HL-60/S4 (cell line): ENCODE measurements around the gene SPC25.
"Not testable (repeated sequence)": the region's sequence is repeated elsewhere in the genome, so short reads cannot be mapped to it uniquely, and the experiment has no call there.

Source experiments
- in situ Hi-C: fragments of 300-500 bp; cut with MboI; formaldehyde crosslinking; loops from 2 replicates; pipeline ENCODE4 v1.14.3; 2022; ENCODE audit warnings: low sequenced_read_pairs

Gene SPC25

DNA sequence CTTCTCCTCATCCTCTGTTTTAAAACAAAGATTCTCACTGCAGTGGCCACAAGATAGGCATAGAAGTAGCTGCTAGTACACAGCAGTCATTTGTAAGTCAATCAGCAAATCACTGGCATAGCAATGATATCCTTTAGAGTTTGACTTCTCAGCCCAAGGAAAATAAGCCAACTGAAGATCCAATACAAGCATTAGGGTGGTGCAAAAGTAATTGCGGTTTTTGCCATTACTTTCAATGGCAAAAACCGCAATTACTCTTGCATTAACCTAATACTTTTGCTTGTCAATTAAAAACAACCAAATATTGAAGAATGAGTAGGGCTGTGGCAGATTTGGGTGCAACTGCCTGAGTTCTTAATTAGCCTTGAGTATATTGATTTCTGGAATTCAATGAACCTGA, 13.7 kb upstream of the SPC25 start:
- in situ Hi-C loops = no loop called here

DNA sequence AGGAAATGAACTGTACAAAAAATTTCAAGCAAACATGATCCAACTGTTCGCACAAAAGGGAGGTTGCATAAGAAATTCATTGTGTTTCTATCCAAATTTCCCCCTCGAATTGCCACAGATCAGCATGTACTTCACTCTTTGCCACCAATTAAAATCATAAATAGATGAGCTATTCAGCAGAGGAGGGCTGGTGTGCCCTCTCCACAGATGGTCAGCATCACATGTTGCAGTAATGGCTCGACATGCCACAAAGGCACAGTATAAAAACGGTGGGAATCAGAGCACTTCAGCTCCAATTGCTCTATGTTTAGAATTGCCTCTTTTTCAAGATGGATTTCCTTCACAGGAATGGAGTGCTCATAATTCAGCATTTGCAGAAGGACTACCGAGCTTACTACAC, 10.8 kb upstream of the SPC25 start, which contains the start of gene G6PC2:
Gene G6PC2 (plus strand): TSS at position 289 of the 400 bp plus-strand sequence. CDS start 41 bp downstream, at position 330.
- in situ Hi-C loops = no loop called here

DNA sequence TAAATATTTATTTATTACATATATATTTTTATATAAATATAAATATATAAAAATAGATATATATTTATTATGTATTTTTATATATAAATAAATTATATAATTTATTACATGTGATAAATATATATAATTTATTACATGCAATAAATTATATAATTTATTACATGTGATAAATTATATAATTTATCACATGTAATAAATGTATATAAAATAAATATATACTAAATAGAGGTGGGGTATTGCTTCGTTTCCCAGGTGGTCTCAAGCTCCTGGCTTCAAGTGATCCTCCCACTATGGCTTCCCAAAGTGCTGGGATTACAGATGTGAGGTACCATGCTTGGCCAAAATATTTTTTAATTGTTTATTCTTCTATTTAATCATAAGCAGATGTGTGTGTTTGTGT, 7.2 kb upstream of the SPC25 start:
- in situ Hi-C loops = no loop called here

DNA sequence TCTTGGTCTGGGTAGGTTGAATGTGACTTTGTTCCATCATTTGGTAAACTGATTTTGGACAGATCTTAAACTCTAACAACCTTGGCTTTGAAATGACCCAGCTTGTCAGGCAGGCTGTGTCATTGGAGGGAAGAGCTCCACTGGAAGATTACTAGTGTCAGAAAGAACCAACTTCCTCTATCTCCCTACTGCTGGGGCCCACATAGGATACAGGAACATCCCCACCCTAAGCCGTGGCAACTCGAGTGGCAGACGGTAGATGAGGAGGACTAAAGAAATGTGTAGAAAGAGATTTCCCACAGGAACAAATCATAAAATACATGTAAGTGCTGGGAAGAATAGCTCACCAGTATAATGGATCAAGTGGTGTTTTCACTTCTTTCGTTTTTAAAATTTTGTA, 6.6 kb upstream of the SPC25 start:
- in situ Hi-C loops = no loop called here

DNA sequence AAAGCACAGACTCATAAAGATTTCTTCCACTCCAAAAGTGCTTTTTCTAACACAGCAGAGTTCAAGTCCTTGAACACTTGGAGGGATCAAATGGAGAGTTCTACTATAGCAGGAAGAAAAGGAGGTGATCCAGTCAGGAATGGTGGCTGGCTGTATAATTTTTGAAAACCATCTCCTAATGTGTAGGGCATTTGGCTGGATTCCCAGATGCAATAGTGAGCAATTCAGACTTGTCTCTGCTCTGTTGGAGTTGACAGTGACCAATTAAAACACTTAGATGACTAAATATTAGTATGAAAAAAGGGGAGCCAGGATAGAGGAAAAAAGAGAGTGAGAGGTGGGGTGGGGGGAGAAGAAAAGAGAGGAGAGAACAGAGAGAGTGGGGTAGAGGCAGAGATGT, 5.5 kb upstream of the SPC25 start:
- in situ Hi-C loops = no loop called here

DNA sequence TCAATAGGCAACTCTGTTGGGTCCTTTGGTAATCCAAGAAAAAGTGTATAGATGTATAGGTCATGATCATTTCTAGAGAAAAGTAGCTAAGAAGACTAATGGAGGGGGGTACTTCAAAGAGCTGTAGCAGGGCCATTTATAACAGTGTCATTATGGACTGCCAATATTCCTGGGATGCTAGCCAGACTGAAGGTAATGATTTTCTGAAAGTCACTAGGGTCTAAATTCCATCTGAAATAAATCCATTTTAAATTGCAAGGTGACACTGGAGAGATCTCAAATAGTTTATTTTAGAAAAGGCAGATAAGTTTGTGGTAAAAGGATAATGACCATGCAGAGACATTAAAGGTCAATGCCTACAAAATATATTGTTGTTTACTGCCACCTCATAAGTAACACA, 4.5 kb upstream of the SPC25 start:
- in situ Hi-C loops = no loop called here

DNA sequence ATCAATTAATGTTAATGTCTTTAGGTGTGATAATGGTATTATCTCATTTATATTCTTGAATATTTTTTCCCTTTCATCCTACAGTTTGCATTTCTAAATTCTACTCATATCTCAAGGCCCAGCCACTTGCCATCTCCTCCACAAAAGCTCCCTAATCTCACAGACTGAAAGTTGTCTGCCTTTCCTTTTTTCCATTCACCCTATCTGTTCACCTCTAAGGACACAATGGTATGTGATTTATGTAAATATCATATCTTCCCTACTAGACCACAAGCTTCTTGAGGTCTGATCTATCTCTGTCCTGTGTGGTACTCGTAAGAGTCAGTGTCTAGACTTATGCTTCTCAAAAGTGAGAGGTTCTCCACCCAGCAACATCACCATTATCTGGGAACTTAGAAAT, 3.9 kb upstream of the SPC25 start:
- in situ Hi-C loops = no loop called here

DNA sequence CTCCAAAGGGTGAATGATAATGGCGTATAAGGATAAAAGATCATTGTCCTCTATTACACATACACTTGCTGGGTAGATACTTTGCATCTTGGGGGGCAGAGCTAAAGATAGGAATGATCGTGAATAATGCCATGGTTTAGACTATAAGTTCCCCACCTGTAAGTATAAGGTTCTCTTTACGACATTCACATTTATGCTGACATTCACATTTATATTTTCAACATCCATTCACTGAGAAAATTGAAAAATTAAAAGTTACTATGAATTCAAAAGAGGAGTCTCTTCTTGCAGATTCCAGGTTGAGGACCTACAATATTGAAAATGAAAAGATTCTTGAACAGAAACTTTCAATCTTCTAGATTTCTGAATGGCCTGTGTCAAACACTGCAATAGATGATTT, 2.1 kb upstream of the SPC25 start:
- in situ Hi-C loops = no loop called here

DNA sequence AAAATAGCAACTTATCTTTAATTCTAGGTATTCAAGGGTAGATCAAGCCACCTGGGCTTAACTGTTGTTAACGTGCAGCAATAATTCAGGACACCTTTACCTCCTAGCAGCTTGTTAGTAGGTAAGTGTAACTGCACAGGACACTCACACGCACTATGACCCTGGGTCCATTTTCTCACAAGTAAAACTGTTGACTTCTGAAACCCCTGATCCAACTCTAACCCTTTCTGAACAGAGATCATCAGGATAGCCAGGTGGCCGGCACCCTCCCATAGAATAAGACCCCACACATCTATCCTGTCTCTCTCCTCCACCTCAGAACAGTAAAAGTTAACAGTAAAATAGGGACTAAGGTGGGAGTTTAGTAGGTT, 610 bp downstream of the SPC25 start:
- in situ Hi-C loops = no loop called here

DNA sequence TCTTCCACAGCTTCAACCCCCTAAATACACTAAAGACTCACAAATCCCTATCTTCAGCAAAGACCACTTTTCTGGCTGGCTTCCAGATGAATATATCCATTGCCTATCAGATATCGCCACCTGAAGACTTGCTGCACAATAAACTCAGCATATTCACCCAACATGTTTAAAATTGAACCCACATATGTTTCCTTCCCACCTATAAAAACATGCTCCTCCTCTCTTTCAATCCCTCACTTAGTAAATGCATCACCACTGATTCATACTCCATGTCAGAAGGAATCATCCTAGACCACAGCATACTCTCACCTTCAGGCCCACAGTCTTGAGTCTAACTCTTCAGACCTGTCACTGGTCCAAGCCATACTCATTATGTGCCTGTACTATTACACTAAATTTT, 5.3 kb downstream of the SPC25 start:
- in situ Hi-C loops = no loop called here

DNA sequence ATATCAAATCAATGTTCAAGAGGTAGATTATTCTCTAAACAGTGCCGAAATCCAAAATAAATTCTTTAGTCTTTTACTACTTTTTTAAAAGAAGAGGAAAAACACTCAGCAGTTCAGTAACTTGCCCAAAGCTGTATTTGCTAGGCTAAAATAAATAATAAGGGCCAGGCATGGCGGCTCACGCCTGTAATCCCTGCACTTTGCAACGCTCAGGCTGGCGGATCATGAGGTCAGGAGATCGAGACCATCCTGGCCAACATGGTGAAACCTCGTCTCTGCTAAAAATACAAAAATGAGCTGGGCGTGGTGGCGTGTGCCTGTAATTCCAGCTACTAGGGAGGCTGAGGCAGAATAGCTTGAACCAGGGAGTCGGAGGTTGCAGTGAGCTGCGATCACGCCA, 8.1 kb downstream of the SPC25 start:
- in situ Hi-C loops = not testable (repeated sequence)

DNA sequence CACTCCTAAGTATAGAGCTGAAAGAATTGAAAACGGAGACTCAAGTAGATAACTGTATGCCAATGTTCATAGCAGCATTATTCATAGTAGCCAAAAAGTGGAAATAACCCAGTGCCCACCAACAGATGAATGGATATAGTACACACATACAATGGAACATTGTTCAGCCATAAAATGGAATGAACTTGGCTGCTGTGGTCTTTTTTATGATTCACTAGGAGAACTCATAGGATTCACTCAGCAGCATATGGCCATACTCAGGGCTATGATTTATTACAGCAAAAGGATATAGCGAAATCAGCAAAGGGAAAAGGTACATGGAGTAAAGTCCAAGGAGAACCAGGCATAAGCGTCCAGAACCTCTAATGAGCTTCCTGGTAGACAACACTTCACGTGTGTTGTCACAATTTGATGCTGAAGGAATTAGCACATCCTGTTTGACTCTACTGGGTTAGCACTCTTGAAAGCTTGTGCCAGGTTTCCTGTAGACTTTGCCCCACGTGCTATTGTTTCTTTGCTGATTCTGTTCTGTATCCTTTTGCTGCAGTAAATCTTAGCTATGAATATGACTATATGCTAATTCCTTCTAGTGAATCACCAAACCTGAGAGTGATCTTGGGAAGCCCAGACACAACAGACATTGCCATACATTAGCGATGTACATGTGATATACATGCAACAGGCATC, 15.7 kb downstream of the SPC25 start:
- in situ Hi-C loops = no loop called here

DNA sequence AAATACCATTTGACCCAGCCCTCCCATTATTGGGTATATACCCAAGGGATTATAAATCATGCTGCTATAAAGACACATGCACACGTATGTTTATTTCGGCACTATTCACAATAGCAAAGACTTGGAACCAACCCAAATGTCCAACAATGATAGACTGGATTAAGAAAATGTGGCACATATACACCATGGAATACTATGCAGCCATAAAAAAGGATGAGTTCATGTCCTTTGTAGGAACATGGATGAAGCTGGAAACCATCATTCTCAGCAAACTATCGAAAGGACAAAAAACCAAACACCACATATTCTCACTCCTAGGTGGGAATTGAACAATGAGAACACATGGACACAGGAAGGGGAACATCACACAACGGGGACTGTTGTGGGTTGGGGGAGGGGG, 19.4 kb downstream of the SPC25 start:
- in situ Hi-C loops = not testable (repeated sequence)

DNA sequence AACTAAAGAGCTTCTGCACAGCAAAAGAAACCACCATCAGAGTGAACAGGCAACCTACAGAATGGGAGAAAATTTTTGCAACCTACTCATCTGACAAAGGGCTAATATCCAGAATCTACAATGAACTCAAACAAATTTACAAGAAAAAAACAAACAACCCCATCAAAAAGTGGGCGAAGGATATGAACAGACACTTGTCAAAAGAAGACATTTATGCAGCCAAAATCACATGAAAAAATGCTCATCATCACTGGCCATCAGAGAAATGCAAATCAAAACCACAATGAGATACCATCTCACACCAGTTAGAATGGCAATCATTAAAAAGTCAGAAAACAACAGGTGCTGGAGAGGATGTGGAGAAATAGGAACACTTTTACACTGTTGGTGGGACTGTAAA, 19.9 kb downstream of the SPC25 start:
- in situ Hi-C loops = not testable (repeated sequence)

DNA sequence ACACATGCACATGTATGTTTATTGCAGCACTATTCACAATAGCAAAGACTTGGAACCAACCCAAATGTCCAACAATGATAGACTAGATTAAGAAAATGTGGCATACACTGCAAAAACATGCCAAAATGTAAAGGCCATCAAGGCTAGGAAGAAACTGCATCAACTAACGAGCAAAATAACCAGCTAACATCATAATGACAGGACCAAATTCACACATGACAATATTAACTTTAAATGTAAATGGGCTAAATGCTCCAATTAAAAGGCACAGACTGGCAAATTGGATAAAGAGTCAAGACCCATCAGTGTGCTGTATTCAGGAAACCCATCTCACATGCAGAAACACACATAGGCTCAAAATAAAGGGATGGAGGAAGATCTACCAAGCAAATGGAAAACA, 23.1 kb downstream of the SPC25 start:
- in situ Hi-C loops = not testable (repeated sequence)

DNA sequence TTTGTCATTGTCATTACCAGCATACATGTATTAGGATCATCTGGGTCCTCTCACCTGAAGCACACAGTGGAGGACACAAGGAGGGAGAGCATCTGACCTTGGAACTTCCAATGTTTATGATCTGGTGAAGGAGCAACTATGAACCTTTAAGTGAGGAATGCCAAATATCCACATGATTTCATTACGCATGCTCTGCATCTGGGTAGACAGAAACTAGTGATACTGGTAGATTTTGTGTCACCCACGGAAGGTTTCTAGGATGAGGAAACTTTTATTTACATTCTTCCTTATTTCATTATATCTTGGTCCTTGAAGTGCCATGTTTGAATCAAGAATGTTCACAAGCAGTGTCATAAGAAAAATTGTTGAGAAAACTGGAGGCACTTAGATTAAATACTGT, 32.1 kb downstream of the SPC25 start:
- in situ Hi-C loops = no loop called here

DNA sequence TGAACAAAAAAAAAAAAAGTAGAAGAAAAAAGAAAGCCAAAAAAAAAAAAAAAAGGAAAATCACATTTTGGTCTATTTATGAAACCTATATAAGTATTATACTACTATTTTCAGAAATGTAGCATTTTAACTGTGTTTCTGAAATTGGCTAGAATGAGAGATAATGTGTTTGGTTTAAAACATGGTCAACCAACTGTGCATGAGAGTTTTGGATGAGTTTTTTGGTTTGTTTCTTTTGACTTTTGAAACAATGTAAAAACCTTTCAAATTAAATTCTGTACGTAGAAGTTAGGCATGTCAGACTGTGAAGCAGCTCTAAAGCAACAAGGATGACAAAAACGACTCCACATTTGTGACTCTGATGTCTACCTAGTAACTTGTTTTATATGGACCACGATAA, 34.6 kb downstream of the SPC25 start:
- in situ Hi-C loops = no loop called here

DNA sequence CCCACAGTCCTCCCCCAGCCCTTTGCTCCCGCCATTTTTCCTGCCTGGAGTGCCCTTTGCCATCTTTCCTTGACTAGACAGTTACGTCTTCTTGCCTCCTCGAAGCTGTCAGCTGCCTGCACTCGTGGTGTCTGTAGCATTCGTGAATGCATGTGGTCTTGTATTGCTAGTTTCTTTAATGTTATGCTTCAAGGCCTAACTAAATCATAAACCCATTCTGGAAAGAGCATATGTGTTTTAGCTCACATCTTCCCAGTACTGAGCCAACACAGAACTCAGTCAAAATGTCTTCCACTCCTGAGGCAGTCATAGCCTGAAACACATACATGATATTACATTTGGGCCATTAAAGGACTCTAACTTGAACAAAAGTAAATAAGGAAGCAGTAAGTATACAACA, 35.6 kb downstream of the SPC25 start:
- in situ Hi-C loops = no loop called here

DNA sequence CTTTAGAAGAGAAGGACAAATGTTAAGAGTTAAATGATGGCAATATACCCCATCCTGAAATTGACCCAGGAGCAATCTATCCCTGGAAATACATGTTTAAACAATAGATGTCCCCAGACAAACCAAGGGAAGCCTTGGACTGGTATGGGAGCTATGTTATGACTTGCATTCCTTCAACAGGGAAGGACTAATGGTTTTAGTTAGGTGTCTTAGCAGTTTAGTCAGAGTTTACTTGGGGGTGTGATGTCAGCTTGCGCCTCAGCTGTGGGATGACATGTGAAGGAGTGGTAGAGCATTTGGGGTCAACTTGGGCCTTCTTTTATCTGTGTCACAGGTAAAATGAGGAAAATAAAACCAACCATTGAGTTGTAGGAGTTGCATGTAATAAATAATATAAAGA, 36.8 kb downstream of the SPC25 start:
- in situ Hi-C loops = no loop called here

DNA sequence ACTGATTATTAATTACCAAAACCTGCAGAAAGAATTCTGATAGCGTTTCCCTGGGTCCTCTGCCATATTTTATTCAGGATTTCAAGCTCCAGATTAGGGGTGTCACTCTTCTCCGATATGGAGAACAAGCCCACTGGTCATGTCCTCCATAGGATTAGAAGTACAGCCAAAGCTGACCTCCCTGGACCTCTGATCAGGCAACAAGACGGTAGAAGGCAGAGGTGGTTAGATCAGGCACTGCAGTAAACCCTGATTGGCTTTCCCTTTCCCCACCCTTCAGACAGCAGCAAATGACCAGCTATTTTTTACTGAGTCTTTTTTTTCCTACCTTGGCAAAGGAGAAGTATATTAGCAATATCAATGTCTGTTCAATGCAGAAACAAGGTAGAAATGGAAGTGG, 37.7 kb downstream of the SPC25 start:
- in situ Hi-C loops = no loop called here

DNA sequence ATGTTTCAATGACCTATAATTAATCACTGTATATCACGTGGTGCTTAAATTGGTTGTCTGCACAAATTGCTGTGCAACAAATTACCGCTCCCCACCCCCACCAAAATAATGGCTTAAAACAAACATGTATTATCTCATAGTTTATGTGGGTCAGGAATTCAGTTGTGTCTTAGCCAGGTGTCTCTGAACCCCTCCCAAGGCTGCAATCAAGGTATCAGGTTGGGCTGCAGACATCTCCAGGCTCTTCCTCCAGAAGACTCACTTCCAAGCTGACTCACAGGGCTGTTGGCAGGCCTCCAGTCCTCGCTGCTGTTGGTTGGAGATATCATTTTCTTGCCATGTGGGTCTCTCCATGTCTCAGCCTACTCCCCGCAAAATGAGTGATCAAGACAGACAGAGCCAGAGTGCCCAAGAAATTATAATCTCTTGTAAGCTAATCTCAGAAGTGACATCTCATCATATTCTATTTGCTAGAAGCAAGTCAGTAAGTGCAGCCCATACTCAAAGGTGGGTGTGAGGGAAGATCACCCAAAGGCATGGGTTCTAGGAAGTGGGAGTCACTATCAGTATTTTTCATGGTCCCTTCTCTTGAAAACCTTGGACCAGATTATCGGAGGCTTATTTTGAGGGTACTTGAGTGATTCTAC, 38.4 kb downstream of the SPC25 start:
- in situ Hi-C loops = no loop called here

DNA sequence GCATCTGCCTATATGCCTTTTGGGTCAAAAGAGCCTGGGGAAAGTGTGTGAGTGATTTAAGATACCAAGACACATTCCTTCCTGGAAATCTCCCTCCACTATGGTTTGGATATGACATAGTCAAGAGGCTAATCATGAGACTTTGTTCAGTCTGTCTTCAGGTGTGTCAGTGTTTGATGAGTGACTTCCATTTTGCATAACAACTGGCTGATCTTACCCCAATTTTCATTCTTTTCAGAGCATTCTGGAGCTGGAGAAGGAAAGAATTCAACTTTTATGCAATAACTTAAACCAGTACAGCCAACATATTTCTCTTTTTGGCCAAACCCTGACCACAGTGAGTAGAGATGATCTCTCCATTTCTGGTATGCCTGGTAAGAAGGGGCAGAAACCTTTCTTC, 39.4 kb downstream of the SPC25 start:
- in situ Hi-C loops = no loop called here

DNA sequence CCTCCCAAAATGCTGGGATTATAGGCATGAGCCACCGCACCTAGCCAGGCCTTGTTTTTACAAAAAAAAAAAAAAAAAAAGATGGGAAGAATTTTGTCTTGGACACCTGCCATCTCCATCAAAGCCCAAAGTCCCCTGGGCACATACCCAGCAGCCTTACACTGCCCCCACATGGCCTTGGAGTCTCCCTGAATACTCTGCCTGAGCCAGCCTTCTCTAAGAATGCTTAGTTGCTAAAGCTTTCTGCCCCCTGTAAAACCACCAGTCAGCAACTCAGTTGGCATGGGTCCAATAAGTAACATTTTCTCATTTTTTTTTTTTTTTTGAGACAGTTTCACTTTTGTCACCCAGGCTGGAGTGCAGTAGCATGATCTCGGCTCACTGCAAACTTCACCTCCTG, 40.6 kb downstream of the SPC25 start:
- in situ Hi-C loops = no loop called here
